ENCODE measurements around the gene PRSS2.

The PRSS2 gene

GRCh38 chr7:142814451-142814850 is 43.7 kb downstream of the PRSS2 start:
- Histone ChIP-seq H3K9ac (ENCODE audit: insufficient read length) (no peak overlapping the region), H3K36me3 (ENCODE audit: insufficient read depth, low read length) (no peaks in the 10 kb centered on the region), H3K27ac (no peak overlapping the region), H3K9me3 (ENCODE audit: low read depth, low read length) (no peaks in the 10 kb centered on the region), H3K4me3 (no peak overlapping the region)
- DNase-seq (ENCODE audit: low read depth, low spot score): no peak
- TF ChIP-seq POLR2AphosphoS5 (IDR thresholded peaks at IDR 0.05; ENCODE audit: borderline replicate concordance, low read depth, low read length) (no peak), EZH2 (IDR thresholded peaks at IDR 0.05) (no peak), FOXP2 (optimal IDR thresholded peaks at IDR 0.05; ENCODE audit: control extremely low read depth, extremely low read length, insufficient read depth) (no peak)

GRCh38 chr7:142815134-142815533 is 44.4 kb downstream of the PRSS2 start:
- H3K36me3 ChIP-seq (ENCODE audit: insufficient read depth, low read length): no peaks in the 10 kb centered on the region
- no peak overlapping the region for H3K4me3 ChIP-seq
- H3K27ac ChIP-seq: no peak overlapping the region
- H3K9me3 ChIP-seq (ENCODE audit: low read depth, low read length): no peaks in the 10 kb centered on the region
- DNase-seq (ENCODE audit: low read depth, low spot score): no peak
- TF ChIP-seq EZH2 (IDR thresholded peaks at IDR 0.05): no peak
- H3K9ac ChIP-seq (ENCODE audit: insufficient read length): no peak overlapping the region

- H3K9ac ChIP-seq (ENCODE audit: insufficient read length): no peak overlapping the region
- DNase-seq (ENCODE audit: low read depth, low spot score): no peak
- TF ChIP-seq EZH2 (IDR thresholded peaks at IDR 0.05) (no peak), POLR2AphosphoS5 (IDR thresholded peaks at IDR 0.05; ENCODE audit: borderline replicate concordance, low read depth, low read length) (no peak), FOXP2 (optimal IDR thresholded peaks at IDR 0.05; ENCODE audit: control extremely low read depth, extremely low read length, insufficient read depth) (no peak)
- H3K27ac ChIP-seq: no peak overlapping the region
- no peak overlapping the region for H3K4me3 ChIP-seq
- H3K36me3 ChIP-seq (ENCODE audit: insufficient read depth, low read length): no peaks in the 10 kb centered on the region
- H3K9me3 ChIP-seq (ENCODE audit: low read depth, low read length): no peaks in the 10 kb centered on the region
Measured at GRCh38 chr7:142817506-142817905, 46.7 kb downstream of the PRSS2 start.

GRCh38 chr7:142819530-142819929 is 48.8 kb downstream of the PRSS2 start:
- Histone ChIP-seq H3K36me3 (ENCODE audit: insufficient read depth, low read length) (no peaks in the 10 kb centered on the region), H3K9me3 (ENCODE audit: low read depth, low read length) (no peaks in the 10 kb centered on the region), H3K9ac (ENCODE audit: insufficient read length) (no peak overlapping the region), H3K27ac (no peak overlapping the region), H3K4me3 (no peak overlapping the region)
- no peak for TF ChIP-seq FOXP2 (optimal IDR thresholded peaks at IDR 0.05; ENCODE audit: control extremely low read depth, extremely low read length, insufficient read depth)
- TF ChIP-seq POLR2AphosphoS5 (IDR thresholded peaks at IDR 0.05; ENCODE audit: borderline replicate concordance, low read depth, low read length): no peak
- TF ChIP-seq EZH2 (IDR thresholded peaks at IDR 0.05): no peak
- no peak for DNase-seq (ENCODE audit: low read depth, low spot score)

DNA sequence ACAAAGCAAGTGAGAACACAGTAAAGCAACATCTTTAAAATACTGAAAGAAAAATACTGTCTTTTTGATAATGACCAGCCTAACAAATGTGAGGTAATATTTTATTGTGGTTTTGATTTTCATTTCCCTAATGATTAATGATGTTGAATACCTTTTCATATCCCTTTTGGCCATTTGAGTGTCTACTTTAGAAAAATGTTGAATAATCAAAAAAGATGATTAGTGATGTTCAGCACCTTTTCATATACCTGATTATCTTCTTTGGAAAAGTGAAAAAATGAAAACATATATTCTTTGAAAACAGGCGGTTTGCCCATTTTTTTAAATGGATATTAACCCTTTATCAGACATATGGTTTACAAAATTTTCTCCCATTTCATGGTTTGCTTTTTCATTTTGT is 51.9 kb downstream of the PRSS2 start:
- Histone ChIP-seq H3K4me3 (no peak overlapping the region), H3K9ac (ENCODE audit: insufficient read length) (no peak overlapping the region), H3K36me3 (ENCODE audit: insufficient read depth, low read length) (no peaks in the 10 kb centered on the region), H3K27ac (no peak overlapping the region), H3K9me3 (ENCODE audit: low read depth, low read length) (no peaks in the 10 kb centered on the region)
- no peak for DNase-seq (ENCODE audit: low read depth, low spot score)
- TF ChIP-seq FOXP2 (optimal IDR thresholded peaks at IDR 0.05; ENCODE audit: control extremely low read depth, extremely low read length, insufficient read depth): no peak
- no peak for TF ChIP-seq EZH2 (IDR thresholded peaks at IDR 0.05)
- no peak for TF ChIP-seq POLR2AphosphoS5 (IDR thresholded peaks at IDR 0.05; ENCODE audit: borderline replicate concordance, low read depth, low read length)
